Esophagus squamous epithelium (tissue), 5 donors: Measurements from ENCODE around the gene UTS2. TPM values are rescaled to one million over a fixed set of nuclear protein-coding genes. Genes with fewer than 3 reads are reported as not detected.

ENCODE experiments used
- DNase-seq: peaks from one replicate; lab custom pipeline; 2025; lab: John Stamatoyannopoulos, UW
- H3K27ac ChIP-seq, 4 donors: fragments of 200-600 bp; sonication (generic); one replicate each; pipeline ENCODE4 v1.5.1; 2016 to 2019; ENCODE audit warnings: mild to moderate bottlenecking in 1 of 4
- H3K27me3 ChIP-seq, 4 donors: fragments of 200-600 bp; sonication (generic); 1 replicate in 3 of 4; 2 replicates in 1 of 4; pipeline versions ENCODE4 v1.5.1 to v1.6.0; 2017 to 2021; ENCODE audit warnings: antibody characterized with exemption in 1 of 4
- H3K36me3 ChIP-seq, 3 donors: fragments of 200-600 bp; sonication (generic); one replicate each; pipeline ENCODE4 v1.5.1; 2016 to 2019
- H3K4me1 ChIP-seq, 3 donors: fragments of 200-600 bp; sonication (generic); one replicate each; pipeline ENCODE4 v1.5.1; 2017 to 2019
- H3K4me3 ChIP-seq, 4 donors: fragments of 200-600 bp; sonication (generic); 1 replicate in 3 of 4; 2 replicates in 1 of 4; pipeline ENCODE4 v1.5.1; 2016 to 2019; ENCODE audit warnings: mild to moderate bottlenecking in 2 of 4, moderate library complexity in 1 of 4
- H3K9me3 ChIP-seq, 3 donors: fragments of 200-600 bp; sonication (generic); one replicate each; pipeline ENCODE4 v1.5.1; 2016 to 2019
- CTCF ChIP-seq, 6 experiments: fragments of 450-650 bp in 4 of 6; fragments of 200-600 bp in 2 of 6; sonication (generic) in 2 of 6; IDR thresholded peaks; one replicate each; pipeline ENCODE4 v1.5.1; 2016 to 2019; ENCODE audit warnings: antibody characterized with exemption in 6 of 6, mild to moderate bottlenecking in 4 of 6, moderate library complexity in 4 of 6
- POLR2A ChIP-seq, 4 donors: fragments of 450-650 bp; IDR thresholded peaks; one replicate each; pipeline ENCODE4 v1.6.1; 2017; ENCODE audit warnings: antibody characterized with exemption in 4 of 4, mild to moderate bottlenecking in 4 of 4, moderate library complexity in 3 of 4
- WGBS, 2 donors: methylation state at CpG; one replicate each; pipeline ENCODE4 v1.1.5; 2018; 5-methylcytosine and 5-hydroxymethylcytosine counted together
- intact Hi-C: fragments of 100-400 bp; cut with DNase I; formaldehyde crosslinking; loops from one replicate; pipeline ENCODE4 v1.15.0; 2022
- total RNA-seq, 4 donors: library from RNA; depleted of rRNA; stranded (reverse); fragments of >200 nt; gene quantifications; one replicate each; pipeline ENCODE4 v1.1.0, GENCODE V29; 2016
- donor health status: DM: yes; HTN: yes; CAD: no.

UTS2 gene
- total RNA-seq = not detected

- H3K9me3 ChIP-seq = no peaks in the 10 kb centered on the region
- TF ChIP-seq CTCF (IDR thresholded peaks at IDR 0.05) (no peak), POLR2A (IDR thresholded peaks at IDR 0.05) (no peak)
- H3K36me3 ChIP-seq = no peaks in the 10 kb centered on the region
- H3K4me3 ChIP-seq = no peak within 1 kb of the TSS
- WGBS, 2 donors = 67% methylated on average over 10 of the region's 10 CpGs
- intact Hi-C loops = no loop called here
- H3K27ac ChIP-seq = no peak within 1 kb of the TSS
- H3K27me3 ChIP-seq = no peaks in the 10 kb centered on the region
- DNase-seq = no peak
- no peaks in the 10 kb centered on the region for H3K4me1 ChIP-seq
Observed at GRCh38 chr1:7852804-7853683, at the start of gene UTS2. TSS of gene UTS2 (minus strand) at chr1:7853065. CDS start at chr1:7853003, 62 bp downstream.

- Histone ChIP-seq H3K27ac (no peak overlapping the region), H3K9me3 (no peaks in the 10 kb centered on the region), H3K4me3 (no peak overlapping the region), H3K27me3 (no peaks in the 10 kb centered on the region), H3K4me1 (peaks cover 0 to 5% (median 0%) of the 10 kb centered on the region in 3 donors), H3K36me3 (no peaks in the 10 kb centered on the region)
- 75 to 78% methylated on average over 4 of the region's 4 CpGs for WGBS, 2 donors
- intact Hi-C loops = loop anchor here (10.0 kb wide), 2 partner anchors 85 to 235 kb away; no protein-coding TSS in a partner anchor
- TF ChIP-seq POLR2A (IDR thresholded peaks at IDR 0.05) (no peak), CTCF (IDR thresholded peaks at IDR 0.05) (no peak)
- no peak for DNase-seq
Observed at GRCh38 chr1:7899741-7900140, 46.9 kb upstream of the UTS2 start.

- Histone ChIP-seq H3K36me3 (no peaks in the 10 kb centered on the region), H3K27me3 (no peaks in the 10 kb centered on the region), H3K27ac (no peak overlapping the region), H3K4me1 (peaks cover 0 to 5% (median 0%) of the 10 kb centered on the region in 3 donors), H3K9me3 (no peaks in the 10 kb centered on the region), H3K4me3 (no peak overlapping the region)
- no peak for DNase-seq
- intact Hi-C loops = no loop called here
- TF ChIP-seq POLR2A (IDR thresholded peaks at IDR 0.05) = no peak
- no peak for TF ChIP-seq CTCF (IDR thresholded peaks at IDR 0.05)
- WGBS, 2 donors = 93 to 95% methylated on average over 5 of the region's 5 CpGs
Observed at GRCh38 chr1:7898962-7899361, 46.1 kb upstream of the UTS2 start.

GRCh38 chr1:7896994-7897393 lies 44.1 kb upstream of the UTS2 start:
- DNase-seq = no peak
- Histone ChIP-seq H3K9me3 (no peaks in the 10 kb centered on the region), H3K4me1 (no peaks in the 10 kb centered on the region), H3K36me3 (no peaks in the 10 kb centered on the region), H3K4me3 (no peak overlapping the region), H3K27me3 (no peaks in the 10 kb centered on the region), H3K27ac (no peak overlapping the region)
- intact Hi-C loops = no loop called here
- no peak for TF ChIP-seq POLR2A (IDR thresholded peaks at IDR 0.05)
- TF ChIP-seq CTCF (IDR thresholded peaks at IDR 0.05) = no peak
- 18 to 25% methylated on average over 1 of the region's 1 CpG for WGBS, 2 donors

- DNase-seq = no peak
- no peak overlapping the region for H3K4me3 ChIP-seq
- no peaks in the 10 kb centered on the region for H3K4me1 ChIP-seq
- no peak overlapping the region for H3K27ac ChIP-seq
- TF ChIP-seq POLR2A (IDR thresholded peaks at IDR 0.05) = no peak
- no peak for TF ChIP-seq CTCF (IDR thresholded peaks at IDR 0.05)
- no peaks in the 10 kb centered on the region for H3K36me3 ChIP-seq
- H3K27me3 ChIP-seq = peaks cover 0 to 18% (median 0%) of the 10 kb centered on the region in 4 donors
- 57 to 65% methylated on average over 13 of the region's 13 CpGs for WGBS, 2 donors
- no peaks in the 10 kb centered on the region for H3K9me3 ChIP-seq
- intact Hi-C loops = no loop called here
Observed at GRCh38 chr1:7893529-7894180, 40.8 kb upstream of the UTS2 start.
